GM13977 (cell line): ENCODE results near the gene SIN3B.

Experiments used
- DNase-seq: peaks from one replicate; pipeline ENCODE4 v3.0.0; 2012; ENCODE audit warnings: low spot score
- in situ Hi-C: fragments of 300-500 bp; cut with MboI; formaldehyde crosslinking; loops from one replicate; pipeline ENCODE4 v1.12.0; 2022; ENCODE audit warnings: low sequenced_read_pairs, low pct_unique_long_range_greater_than_20kb, mixed read lengths, inconsistent platforms; ENCODE audit not compliant: unreplicated experiment
- TF ChIP-seq, protein P1 (sequence below): IDR thresholded peaks from 2 replicates; pipeline ENCODE4 v1.5.1; 2012; ENCODE audit warnings: mild to moderate bottlenecking, control low read depth; ENCODE audit not compliant: insufficient read depth; ENCODE audit errors: extremely low read depth, missing control alignments

SIN3B gene

DNA sequence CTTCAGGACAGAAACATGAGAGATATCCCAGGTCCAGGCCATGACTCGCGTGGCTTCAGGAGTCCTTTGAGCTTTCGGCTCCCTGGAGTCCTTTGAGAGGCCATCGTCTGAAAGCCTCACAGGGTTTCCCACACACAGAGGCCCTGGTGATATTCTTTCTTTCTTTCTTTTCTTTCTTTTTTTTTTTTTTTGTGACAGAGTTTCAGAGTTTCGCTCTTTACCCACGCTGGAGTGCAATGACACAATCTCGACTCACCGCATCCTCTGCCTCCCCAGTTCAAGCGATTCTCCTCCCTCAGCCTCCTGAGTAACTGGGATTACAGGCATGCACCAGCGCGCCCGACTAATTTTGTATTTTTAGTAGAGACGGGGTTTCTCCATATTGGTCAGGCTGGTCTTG lies 5.5 kb downstream of the SIN3B start:
- TF ChIP-seq, protein P1, sequence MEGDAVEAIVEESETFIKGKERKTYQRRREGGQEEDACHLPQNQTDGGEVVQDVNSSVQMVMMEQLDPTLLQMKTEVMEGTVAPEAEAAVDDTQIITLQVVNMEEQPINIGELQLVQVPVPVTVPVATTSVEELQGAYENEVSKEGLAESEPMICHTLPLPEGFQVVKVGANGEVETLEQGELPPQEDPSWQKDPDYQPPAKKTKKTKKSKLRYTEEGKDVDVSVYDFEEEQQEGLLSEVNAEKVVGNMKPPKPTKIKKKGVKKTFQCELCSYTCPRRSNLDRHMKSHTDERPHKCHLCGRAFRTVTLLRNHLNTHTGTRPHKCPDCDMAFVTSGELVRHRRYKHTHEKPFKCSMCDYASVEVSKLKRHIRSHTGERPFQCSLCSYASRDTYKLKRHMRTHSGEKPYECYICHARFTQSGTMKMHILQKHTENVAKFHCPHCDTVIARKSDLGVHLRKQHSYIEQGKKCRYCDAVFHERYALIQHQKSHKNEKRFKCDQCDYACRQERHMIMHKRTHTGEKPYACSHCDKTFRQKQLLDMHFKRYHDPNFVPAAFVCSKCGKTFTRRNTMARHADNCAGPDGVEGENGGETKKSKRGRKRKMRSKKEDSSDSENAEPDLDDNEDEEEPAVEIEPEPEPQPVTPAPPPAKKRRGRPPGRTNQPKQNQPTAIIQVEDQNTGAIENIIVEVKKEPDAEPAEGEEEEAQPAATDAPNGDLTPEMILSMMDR: no peak
- no peak for DNase-seq
- in situ Hi-C loops: no loop called here

DNA sequence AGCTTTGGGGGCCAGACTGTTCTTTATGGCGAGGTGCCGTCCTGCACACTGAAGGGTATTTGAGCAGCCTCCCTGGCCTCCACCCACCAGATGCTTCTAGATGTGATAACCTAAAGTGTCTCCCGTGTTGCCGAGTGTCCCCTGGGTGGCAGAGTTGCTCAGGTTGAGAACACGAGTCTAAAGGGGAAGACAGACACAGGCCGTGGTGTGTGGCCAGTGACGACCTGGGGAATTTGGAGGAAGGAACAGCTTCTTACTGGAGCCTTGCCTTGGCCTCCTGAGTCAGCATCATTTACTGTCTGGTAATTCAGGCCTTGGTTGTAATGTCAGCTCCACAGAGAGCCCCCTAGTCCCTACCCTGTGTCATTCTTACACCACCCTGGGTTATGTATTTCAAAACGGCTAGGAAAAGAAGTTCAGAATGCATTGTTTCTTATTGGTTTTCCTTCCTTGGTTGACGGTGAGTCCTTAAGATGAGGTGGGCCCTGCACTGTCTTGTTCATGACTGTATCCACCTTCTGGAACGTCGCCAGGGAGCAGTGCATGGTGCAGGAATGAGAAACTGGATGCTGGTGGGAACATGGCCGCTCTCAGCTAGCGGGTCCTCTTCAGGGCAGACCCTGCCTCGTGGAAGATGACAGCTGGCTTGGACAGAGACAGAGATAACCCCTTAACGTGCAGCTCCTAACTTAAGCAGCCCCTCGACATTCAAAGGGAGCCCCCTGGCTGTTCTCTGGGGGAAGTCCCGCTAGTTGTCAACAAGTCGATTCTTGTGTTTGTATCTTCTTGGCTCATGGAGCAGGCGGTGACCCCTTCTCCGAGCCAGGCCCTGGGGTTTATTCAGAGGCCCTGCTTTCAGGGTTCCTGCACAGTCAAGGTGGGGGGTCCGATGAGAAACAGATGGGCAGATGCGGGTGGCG lies 7.2 kb downstream of the SIN3B start:
- in situ Hi-C loops: no loop called here
- TF ChIP-seq, protein P1: peak; percentile 48
- peak; percentile 65 for DNase-seq

DNA sequence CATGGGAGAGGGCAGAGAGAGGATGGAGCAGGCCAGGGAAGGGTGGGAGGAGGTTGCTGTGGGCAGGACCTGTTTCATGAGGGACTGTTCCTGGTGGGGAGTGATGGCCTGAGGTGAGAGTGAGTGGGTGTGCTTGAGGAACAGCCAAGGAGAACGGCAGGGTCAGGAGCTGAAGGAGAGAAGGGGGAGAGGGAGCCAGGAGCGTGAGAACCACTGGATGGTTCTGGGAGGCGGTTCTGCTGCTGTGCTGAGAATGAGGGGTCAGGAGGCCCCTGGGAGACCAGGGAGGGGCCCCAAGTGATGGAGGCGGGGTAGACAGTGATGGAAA lies 7.8 kb downstream of the SIN3B start:
- TF ChIP-seq, protein P1: no peak
- in situ Hi-C loops: no loop called here
- DNase-seq: no peak

DNA sequence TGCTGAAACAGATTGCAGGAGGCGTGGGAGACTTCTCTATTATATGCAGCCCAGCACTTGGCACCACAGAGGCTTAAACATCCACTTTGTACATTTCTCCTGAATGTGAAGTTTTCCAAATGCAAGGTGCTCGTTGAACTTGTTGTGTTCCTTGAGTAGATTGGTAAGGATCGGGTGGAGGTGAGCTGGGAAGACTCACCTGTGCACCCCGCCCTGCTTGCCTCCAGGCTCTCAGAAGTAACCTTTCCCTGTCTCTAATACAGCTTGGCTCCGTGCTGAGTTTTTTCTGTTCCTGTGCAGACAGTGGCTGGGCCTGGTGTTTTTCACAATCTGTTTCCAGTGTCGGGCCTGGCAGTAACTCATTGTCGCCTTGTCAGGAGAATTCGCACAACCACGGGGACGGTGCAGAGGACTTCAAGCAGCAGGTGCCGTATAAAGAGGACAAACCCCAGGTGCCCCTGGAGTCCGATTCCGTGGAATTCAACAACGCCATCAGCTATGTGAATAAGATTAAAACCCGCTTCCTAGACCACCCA lies 12.3 kb downstream of the SIN3B start:
- in situ Hi-C loops: no loop called here
- no peak for DNase-seq
- TF ChIP-seq, protein P1: no peak

DNA sequence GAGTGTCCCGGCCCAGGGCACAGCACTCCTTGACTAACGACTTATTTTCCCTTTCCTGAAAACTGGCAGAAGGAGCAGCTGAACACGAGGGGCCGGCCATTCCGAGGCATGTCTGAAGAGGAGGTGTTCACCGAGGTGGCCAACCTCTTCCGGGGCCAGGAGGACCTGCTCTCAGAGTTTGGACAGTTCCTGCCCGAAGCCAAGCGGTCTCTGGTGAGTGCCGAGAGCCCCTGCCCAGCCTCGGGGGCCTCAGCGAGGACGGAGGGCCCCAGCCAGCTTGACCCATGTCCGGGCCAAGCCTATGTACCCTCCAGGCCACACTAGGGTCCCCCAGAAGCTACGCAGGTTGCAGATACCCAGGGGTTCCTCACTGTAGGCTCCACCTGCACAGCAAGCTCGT lies 17.7 kb downstream of the SIN3B start:
- DNase-seq: no peak
- TF ChIP-seq, protein P1: no peak
- in situ Hi-C loops: no loop called here

DNA sequence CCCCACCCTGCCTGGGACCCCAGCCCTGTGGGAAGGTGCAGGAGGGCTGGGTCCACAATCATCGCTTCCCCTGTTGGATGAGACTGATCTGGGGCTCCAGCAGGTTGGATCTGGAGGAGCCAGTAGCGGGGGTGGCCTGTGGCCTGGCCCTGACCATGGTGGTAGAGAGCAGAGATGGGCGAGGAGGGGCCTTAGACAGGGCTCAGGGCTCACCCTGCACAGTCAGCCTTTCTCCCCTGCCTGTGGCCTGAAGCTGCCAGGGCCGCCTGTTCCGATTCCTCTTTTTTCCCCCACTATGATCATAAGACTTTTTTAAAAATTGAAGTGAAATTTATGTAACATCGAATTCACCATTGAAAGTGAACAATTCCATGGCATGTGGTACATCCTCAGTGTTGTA lies 18.2 kb downstream of the SIN3B start:
- in situ Hi-C loops: no loop called here
- DNase-seq: no peak
- TF ChIP-seq, protein P1: no peak
